HepG2 (cell line): Measurements from ENCODE around the gene DNAJC1. TPM values are rescaled to one million over a fixed set of nuclear protein-coding genes. Genes with fewer than 3 reads are reported as not detected.

Experiments
- ATAD3A ChIP-seq: sonication (generic); formaldehyde crosslinking; IDR thresholded peaks from 2 replicates; pipeline ENCODE4 v1.4.0; 2020; ENCODE audit warnings: missing genetic modification reagents
- ERF ChIP-seq: IDR thresholded peaks from 2 replicates; pipeline ENCODE4 v1.6.1; 2018; ENCODE audit warnings: missing biosample characterization, missing genetic modification reagents
- NFIB ChIP-seq: sonication (generic); formaldehyde crosslinking; IDR thresholded peaks from 2 replicates; pipeline ENCODE4 v1.9.0; 2021; ENCODE audit warnings: missing genetic modification reagents, mild to moderate bottlenecking, borderline replicate concordance
- NFYC ChIP-seq: IDR thresholded peaks from 2 replicates; pipeline ENCODE4 v1.6.1; 2016; ENCODE audit warnings: missing genetic modification reagents, missing compliant biosample characterization
- ZBTB7A ChIP-seq: sonication (generic); formaldehyde crosslinking; IDR thresholded peaks from 2 replicates; pipeline ENCODE4 v1.8.0; 2022; ENCODE audit warnings: mild to moderate bottlenecking, missing genetic modification reagents
- ZNF430 ChIP-seq: sonication (generic); formaldehyde crosslinking; IDR thresholded peaks from 2 replicates; pipeline ENCODE4 v1.9.0; 2021; ENCODE audit warnings: mild to moderate bottlenecking, missing genetic modification reagents
- ZNF644 ChIP-seq: IDR thresholded peaks from 2 replicates; pipeline ENCODE4 v1.6.1; 2016; ENCODE audit warnings: low read depth
- polyA plus RNA-seq, 8 experiments: library from polyadenylated mRNA; depleted of rRNA in 3 of 8; stranded (reverse) in 7 of 8; unstranded in 1 of 8; fragments of >200 nt; fragmentation: Illumina TruSeq in 4 of 8; extraction: Trizol in 4 of 8; gene quantifications; 2 replicates each; pipeline versions ENCODE4 v1.2.1 to v1.2.3, GENCODE V29; 2011 to 2016; ENCODE audit warnings: low read depth in 4 of 8, missing spikeins in 1 of 8, mixed read lengths in 1 of 8; ENCODE audit not compliant: insufficient read depth in 1 of 8
- total RNA-seq, 5 experiments: library from RNA; depleted of rRNA; stranded (reverse); fragments of >200 nt; fragmentation: Illumina TruSeq; extraction: Trizol; gene quantifications; 2 replicates each; pipeline ENCODE4 v1.2.3, GENCODE V29; 2016; ENCODE audit warnings: low read depth in 1 of 5
- TF ChIP-seq, protein P1 (sequence below): sonication (generic); formaldehyde crosslinking; IDR thresholded peaks from 2 replicates; pipeline ENCODE4 v1.4.0; 2020; ENCODE audit warnings: mild to moderate bottlenecking, low read depth, missing genetic modification reagents
- TF ChIP-seq, protein P2 (sequence below): sonication (generic); formaldehyde crosslinking; IDR thresholded peaks from 2 replicates; pipeline ENCODE4 v1.8.1; 2023; ENCODE audit warnings: mild to moderate bottlenecking, moderate library complexity, missing genetic modification reagents
- TF ChIP-seq, protein P3 (sequence below): sonication (generic); formaldehyde crosslinking; IDR thresholded peaks from 2 replicates; pipeline ENCODE4 v1.4.0; 2020; ENCODE audit warnings: missing genetic modification reagents
- TF ChIP-seq, protein P4 (sequence below): sonication (generic); formaldehyde crosslinking; IDR thresholded peaks from 2 replicates; pipeline ENCODE4 v1.5.1; 2020; ENCODE audit warnings: mild to moderate bottlenecking, missing genetic modification reagents
- TF ChIP-seq, protein P5 (sequence below): sonication (generic); formaldehyde crosslinking; IDR thresholded peaks from 2 replicates; pipeline ENCODE4 v1.5.1; 2020; ENCODE audit warnings: missing genetic modification reagents, mild to moderate bottlenecking, borderline replicate concordance
- TF ChIP-seq, protein P6 (sequence below): sonication (generic); formaldehyde crosslinking; conservative IDR thresholded peaks from 2 replicates; pipeline ENCODE4 v1.8.1; 2023; ENCODE audit warnings: missing genetic modification reagents

DNAJC1 gene
- total and polyA plus RNA-seq, 2 of the 13 experiments (the other 11 are each of a cell fraction or from before 2014, with no cell fraction given): 9.9 to 16.6 TPM

DNA sequence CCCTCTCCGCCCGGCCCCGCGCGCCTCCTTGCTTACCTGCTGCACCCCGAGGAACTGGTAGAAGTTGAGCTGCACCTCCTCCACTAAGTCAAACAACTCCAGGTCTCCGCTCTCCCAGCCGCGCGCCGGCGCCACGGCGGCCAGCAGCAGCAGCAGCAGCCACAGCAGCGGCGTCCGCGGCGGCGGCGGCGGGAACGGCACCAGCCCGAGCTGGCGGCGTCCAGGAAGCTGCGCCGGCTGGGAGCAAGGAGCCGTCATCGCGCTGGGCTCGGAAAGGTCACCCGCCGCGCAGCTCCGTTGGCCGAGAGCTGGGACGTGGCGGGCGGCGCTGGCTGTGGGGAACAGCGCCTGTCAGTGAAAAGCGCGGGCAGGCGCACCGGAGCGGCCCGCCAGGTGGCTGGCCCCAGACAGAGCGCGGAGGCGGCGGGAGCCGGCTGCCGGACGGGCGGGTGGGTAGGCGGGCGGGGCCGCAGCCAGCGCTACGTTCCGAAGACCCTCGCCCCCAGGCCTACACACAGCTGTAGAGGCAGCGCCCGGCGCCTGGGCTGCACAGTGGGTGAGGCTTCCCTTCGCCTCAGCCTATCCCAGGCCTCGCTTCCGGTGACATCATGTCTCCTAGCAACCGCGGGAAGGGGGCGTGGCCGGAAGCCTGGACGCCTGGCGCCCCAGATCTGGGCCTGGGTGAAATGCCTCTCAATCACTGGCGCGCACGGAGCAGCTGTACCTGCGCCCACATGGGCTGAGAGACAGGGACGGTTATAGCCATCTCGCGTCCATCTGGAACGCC, at the start of gene DNAJC1 (continued):
- TF ChIP-seq, protein P1, sequence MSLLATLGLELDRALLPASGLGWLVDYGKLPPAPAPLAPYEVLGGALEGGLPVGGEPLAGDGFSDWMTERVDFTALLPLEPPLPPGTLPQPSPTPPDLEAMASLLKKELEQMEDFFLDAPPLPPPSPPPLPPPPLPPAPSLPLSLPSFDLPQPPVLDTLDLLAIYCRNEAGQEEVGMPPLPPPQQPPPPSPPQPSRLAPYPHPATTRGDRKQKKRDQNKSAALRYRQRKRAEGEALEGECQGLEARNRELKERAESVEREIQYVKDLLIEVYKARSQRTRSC: no peak
- TF ChIP-seq NFIB (CRISPR knock-in tag) (no peak), ATAD3A (CRISPR knock-in tag) (no peak), NFYC (CRISPR knock-in tag) (peak; percentile 74), ZNF644 (peak; percentile 53; the same call in 1 of the 2 replicates), ZNF430 (no peak), ERF (CRISPR knock-in tag) (peak; percentile 71), ZBTB7A (0 out of 2 replicates have a peak, but pooled peaks have one; percentile 58)
- TF ChIP-seq, protein P2, sequence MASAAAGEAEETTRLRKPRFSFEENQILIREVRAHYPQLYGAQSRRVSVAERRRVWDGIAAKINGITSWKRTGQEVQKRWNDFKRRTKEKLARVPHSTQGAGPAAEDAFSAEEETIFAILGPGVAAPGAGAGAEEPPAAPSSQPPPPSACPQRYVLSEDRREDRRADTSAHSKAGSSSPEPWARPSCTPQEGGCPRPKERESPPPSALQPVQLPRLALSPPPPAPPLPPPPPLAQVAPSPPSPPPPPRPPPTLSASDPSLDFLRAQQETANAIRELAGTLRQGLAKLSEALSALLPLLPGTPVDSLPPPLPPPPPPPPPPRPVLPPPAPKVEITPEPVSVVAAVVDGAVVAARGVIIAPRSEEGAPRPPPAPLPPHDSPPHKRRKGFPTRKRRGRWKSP (CRISPR knock-in tag): peak; percentile 81
- TF ChIP-seq, protein P3, sequence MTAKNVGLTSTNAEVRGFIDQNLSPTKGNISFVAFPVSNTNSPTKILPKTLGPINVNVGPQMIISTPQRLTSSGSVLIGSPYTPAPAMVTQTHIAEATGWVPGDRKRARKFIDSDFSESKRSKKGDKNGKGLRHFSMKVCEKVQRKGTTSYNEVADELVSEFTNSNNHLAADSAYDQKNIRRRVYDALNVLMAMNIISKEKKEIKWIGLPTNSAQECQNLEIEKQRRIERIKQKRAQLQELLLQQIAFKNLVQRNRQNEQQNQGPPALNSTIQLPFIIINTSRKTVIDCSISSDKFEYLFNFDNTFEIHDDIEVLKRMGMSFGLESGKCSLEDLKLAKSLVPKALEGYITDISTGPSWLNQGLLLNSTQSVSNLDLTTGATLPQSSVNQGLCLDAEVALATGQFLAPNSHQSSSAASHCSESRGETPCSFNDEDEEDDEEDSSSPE (CRISPR knock-in tag): peak; percentile 62
- TF ChIP-seq, protein P4, sequence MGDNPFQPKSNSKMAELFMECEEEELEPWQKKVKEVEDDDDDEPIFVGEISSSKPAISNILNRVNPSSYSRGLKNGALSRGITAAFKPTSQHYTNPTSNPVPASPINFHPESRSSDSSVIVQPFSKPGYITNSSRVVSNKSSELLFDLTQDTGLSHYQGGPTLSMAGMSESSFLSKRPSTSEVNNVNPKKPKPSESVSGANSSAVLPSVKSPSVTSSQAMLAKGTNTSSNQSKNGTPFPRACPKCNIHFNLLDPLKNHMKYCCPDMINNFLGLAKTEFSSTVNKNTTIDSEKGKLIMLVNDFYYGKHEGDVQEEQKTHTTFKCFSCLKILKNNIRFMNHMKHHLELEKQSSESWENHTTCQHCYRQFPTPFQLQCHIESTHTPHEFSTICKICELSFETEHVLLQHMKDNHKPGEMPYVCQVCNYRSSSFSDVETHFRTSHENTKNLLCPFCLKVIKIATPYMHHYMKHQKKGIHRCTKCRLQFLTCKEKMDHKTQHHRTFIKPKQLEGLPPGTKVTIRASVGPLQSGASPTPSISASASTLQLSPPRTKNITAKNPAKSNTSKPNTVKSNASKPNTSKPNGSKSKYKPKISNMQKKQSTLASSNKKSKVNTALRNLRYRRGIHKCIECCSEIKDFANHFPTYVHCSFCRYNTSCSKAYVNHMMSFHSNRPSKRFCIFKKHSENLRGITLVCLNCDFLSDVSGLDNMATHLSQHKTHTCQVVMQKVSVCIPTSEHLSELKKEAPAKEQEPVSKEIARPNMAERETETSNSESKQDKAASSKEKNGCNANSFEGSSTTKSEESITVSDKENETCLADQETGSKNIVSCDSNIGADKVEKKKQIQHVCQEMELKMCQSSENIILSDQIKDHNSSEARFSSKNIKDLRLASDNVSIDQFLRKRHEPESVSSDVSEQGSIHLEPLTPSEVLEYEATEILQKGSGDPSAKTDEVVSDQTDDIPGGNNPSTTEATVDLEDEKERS (CRISPR knock-in tag): no peak
- TF ChIP-seq, protein P5, sequence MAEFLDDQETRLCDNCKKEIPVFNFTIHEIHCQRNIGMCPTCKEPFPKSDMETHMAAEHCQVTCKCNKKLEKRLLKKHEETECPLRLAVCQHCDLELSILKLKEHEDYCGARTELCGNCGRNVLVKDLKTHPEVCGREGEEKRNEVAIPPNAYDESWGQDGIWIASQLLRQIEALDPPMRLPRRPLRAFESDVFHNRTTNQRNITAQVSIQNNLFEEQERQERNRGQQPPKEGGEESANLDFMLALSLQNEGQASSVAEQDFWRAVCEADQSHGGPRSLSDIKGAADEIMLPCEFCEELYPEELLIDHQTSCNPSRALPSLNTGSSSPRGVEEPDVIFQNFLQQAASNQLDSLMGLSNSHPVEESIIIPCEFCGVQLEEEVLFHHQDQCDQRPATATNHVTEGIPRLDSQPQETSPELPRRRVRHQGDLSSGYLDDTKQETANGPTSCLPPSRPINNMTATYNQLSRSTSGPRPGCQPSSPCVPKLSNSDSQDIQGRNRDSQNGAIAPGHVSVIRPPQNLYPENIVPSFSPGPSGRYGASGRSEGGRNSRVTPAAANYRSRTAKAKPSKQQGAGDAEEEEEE: no peak
- TF ChIP-seq, protein P6, sequence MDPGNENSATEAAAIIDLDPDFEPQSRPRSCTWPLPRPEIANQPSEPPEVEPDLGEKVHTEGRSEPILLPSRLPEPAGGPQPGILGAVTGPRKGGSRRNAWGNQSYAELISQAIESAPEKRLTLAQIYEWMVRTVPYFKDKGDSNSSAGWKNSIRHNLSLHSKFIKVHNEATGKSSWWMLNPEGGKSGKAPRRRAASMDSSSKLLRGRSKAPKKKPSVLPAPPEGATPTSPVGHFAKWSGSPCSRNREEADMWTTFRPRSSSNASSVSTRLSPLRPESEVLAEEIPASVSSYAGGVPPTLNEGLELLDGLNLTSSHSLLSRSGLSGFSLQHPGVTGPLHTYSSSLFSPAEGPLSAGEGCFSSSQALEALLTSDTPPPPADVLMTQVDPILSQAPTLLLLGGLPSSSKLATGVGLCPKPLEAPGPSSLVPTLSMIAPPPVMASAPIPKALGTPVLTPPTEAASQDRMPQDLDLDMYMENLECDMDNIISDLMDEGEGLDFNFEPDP (CRISPR knock-in tag): no peak
